HG03045 (cell line): ENCODE measurements around the gene GPR162.

Source experiments
- ATAC-seq: cut with Tn5 transposase; IDR thresholded peaks from one replicate; pipeline ENCODE4 v1.9.1; 2021; ENCODE audit warnings: mild to moderate bottlenecking, moderate library complexity; ENCODE audit not compliant: unreplicated experiment

The GPR162 gene

DNA sequence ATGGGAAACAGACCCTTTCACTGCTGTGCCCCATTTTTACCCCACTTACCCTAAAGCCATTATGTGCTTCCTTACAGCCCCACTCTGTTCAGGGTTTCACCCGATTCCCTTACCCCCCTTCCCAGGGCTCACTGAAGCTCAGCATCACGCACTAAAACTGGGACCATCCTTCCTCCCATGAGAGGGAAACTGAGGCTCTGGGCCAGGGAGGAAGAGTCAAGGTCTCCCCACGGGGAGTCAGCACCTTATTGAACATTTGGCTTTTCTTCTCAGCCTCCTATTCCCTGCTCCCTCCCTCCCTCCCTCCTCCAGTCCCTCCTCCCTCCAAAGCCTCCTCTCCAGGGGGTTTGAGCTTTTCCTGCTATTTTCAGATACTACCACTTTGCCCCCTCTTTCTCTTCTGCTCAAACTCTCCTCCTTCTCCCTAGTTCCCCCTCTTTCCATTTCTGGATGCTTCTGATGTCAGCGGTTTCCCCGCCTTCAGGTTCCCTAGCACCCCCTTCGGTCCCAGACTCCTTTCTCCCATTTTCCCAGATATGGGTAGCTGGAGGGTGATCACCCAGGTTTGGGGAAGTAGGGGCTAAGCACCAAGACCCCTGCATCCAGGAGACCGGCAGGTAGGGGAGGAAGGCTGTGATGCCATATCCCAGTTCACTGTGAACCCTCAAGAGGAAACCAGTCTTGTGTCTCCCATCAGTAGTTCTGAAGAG lies 960 bp downstream of the GPR162 start:
- no peak for ATAC-seq

DNA sequence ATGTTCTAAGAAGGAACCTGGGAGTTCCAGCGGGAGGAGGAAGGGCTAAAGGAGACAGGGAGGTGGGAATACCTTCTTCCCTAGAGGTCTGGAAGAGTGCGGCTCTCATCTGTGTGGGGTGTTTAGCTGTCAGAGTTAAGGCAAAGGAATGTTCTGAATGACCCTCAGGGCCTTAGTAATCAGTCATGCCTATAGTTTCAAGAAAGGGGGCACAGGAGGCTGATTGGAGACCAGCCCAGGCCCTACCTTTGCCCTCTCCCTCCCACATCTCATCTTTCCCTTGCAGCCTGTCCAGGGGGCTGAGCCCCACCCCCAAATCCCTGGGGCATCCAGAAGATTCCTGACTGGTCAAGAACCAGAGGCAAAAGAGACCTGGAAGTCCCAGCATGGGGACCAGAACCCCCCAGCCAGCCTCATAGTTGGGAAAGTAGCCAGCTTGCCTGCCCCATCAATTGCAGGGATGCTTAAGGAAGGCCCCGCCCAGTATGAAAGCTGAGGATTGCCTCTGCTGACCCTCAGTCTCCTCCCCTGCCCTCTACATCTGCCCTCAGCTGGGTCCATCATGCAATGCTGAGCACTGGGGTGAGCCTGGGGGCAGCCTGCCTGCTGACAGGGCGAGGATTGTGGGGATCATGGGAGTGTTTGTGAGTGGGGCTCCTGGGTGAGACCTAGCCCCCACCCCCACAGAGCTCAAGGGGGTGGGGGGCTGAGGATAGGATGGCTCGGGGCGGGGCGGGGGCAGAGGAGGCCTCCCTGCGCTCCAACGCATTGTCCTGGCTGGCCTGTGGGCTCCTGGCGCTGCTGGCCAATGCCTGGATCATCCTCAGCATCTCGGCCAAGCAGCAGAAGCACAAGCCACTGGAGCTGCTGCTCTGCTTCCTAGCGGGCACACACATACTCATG lies 1.8 kb downstream of the GPR162 start:
- ATAC-seq: no peak

DNA sequence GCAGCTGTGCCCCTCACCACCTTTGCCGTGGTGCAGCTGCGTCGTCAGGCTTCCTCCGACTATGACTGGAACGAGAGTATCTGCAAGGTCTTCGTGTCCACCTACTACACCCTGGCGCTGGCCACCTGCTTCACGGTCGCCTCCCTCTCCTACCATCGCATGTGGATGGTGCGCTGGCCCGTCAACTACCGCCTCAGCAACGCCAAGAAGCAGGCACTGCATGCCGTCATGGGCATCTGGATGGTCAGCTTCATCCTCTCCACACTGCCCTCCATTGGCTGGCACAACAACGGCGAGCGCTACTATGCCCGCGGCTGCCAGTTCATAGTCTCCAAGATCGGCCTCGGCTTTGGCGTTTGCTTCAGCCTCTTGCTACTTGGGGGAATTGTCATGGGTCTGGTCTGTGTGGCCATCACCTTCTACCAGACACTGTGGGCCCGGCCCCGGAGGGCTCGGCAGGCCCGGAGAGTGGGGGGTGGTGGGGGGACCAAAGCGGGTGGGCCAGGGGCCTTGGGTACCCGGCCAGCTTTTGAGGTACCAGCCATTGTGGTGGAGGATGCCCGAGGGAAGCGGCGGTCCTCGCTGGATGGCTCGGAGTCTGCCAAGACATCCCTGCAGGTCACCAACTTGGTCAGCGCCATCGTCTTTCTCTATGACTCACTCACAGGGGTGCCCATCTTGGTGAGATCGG lies 2.6 kb downstream of the GPR162 start:
- ATAC-seq: no peak

DNA sequence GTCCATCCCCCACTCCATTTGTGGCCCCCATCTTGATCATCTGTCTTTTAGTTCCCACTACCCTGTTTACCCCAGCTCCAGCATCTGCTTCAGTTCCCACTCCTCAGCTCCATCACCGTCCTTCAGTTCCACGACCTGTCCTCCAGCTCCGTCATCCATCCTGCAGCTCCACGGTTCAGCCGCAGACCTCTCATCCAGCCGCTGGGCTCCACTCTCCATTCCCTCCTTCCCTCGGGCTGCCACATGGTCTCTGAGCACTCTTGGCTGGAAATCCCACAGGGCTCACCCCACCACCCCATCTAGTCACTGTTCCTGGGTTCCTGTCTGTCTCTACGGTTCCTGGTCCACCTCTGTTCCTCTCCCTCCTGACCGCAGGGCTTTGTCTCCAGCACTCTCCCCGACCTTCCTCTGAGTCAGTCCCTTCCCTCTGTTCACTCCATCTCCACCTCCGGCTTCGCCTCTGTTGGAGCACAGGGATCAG lies 3.3 kb downstream of the GPR162 start:
- no peak for ATAC-seq

DNA sequence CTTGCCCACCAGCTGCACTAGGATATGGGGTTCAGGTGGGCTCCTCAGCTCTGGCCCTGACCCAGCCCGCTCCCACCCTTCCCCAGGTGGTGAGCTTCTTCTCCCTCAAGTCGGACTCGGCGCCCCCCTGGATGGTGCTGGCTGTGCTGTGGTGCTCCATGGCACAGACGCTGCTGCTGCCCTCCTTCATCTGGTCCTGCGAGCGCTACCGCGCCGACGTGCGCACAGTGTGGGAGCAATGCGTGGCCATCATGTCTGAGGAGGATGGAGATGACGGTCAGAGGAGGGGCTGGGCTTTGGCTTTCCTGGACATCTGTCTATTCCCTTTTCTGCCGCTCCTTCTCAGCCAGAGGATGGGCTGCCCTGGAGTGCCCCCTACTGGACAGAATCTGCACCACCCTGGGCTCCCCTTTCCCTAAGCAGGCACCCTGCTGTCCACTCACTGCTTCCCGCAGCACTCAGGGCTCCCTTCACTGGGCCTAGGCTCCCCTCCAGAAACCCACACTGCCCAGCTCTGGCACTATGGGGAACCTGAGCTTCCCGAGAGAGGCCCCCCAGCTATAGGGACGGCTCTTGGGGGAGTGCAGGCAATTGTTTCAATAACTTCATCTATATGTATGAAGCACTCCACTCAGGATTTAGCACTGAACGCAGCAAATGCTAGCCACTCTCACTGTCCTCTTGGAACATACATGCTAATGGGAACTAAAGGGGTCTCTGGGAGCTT lies 3.9 kb downstream of the GPR162 start:
- no peak for ATAC-seq

DNA sequence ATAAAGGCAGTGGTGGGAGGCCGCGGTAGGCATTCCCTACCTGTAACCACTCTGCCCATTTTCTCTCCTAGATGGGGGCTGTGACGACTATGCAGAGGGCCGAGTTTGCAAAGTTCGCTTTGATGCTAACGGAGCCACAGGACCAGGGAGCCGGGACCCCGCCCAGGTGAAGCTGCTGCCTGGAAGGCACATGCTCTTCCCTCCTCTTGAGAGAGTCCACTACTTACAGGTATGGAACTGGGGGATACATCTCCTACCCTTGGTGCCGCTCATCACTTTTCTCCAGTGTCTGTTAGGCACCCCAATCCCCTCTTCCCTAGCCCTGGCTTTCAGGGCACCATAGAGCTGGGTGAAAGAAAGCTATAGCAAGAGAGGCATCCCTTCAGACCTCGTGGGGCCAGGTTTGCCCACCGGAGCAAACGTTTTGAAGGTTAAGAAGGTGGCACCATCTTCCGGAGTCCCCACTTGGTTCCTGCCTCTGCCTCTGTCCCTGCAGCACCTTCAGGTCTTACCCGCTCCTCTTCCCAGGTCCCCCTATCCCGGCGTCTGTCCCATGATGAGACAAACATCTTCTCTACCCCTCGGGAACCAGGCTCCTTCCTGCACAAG lies 4.6 kb downstream of the GPR162 start:
- ATAC-seq: no peak

DNA sequence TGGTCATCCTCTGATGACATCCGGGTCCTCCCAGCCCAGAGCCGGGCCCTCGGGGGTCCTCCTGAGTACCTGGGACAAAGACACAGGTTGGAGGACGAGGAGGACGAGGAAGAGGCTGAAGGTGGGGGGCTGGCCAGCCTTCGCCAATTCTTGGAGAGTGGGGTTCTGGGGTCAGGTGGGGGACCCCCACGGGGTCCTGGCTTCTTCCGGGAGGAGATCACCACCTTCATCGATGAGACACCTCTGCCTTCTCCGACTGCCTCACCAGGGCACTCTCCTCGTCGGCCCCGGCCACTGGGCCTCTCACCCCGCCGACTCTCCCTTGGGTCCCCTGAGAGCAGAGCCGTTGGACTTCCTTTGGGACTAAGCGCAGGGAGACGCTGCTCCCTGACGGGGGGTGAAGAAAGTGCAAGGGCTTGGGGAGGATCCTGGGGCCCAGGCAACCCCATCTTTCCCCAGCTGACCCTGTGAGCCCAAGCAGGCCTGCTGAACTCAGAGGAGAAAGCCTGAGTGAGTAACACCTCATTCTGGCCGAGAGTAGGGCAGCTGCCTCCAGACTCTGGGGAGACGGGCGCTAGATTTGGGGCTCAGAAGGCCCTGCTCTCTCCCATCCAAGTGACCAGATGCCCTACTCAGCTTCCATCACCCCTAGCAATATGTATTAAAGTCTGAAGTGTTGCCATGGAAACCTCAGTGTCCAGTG lies 5.3 kb downstream of the GPR162 start:
- ATAC-seq: no peak

DNA sequence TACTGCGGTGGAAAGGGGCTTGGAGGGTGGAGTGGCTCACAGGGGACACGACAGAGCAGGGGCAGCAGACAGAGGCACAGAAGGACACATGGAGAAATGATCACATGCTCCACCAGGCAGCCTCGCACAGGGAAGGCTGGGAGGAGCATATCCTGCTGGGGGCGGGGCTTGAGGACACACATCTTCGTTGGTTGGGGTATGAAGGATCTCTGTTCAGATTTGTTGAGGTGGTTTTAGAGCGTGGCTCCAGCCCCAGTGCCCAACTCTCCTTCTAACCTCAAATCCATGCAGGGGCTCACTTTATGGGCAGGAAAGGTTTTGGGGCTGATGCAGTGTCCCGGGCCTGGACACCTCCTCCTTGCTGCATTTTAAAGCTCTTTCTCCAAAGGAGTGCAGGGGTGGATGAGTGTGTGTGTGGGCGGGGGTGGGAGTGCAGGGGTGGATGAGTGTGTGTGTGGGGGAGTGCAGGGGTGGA lies 5.9 kb downstream of the GPR162 start:
- ATAC-seq: no peak

DNA sequence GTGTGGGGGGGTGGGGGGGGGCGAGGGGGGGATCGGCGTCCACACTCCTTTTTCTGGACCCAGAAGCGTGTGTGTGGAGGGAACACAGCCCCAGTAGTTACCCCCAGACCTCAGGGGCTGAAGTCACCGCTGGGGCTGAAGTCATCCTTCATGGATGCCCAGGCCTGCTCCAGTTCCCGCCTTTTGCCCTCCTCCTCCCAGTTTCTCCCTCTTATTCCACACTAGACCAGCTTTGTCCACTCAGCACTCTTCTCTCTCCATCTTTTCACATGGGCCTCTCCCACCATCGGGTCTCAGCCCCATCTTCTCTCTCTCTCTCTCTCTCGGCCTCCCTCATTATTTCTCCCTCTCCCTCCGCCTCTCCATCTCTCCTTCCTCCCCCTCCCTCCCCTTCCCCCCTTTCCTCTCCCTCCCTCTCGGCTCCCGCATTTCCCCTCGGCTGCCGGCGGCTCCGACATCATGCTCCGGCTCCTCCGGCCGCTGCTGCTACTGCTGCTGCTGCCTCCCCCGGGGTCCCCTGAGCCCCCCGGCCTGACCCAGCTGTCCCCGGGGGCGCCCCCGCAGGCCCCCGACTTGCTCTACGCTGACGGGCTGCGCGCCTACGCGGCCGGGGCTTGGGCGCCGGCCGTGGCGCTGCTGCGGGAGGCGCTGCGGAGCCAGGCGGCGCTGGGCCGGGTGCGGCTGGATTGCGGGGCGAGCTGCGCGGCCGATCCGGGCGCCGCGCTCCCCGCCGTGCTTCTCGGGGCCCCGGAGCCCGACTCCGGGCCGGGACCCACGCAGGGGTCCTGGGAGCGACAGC lies 6.6 kb downstream of the GPR162 start, which contains the start of gene P3H3:
Gene P3H3 (plus strand): TSS at position 426 of the 799 bp plus-strand sequence. CDS start 34 bp downstream, at position 460.
- no peak for ATAC-seq

DNA sequence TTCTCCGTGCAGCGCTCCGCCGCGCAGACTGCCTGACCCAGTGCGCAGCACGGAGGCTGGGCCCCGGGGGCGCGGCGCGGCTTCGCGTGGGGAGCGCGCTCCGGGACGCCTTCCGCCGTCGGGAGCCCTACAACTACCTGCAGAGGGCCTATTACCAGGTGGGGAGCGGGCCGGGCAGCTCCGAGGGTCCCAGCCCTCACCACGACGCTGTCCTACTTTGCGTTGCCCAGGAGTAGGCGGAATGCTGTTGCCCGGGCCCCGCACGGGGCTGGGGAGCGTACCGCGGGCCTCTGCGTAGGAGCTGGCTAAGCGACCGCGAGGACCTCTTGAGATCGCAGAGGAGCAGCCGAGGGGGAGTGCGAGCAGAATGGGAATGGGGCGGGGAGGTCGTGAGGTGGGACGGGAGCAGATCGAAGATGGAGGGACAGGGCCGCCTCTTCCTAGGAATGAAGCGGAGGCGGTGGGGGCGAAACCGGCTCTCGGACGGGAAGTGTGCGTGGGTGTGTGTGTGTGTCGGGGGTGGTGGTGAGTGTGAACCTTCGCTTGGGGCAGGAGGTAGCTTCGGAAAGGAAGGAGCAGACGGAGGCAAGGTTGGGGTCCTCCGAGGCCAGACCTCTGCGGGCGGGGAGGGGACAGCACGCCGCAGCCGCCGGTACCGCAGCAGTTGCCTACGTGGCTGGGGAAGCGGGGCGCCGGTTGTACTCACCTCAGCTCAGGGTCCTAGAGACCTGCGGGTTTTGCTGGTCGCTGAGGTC lies 7.3 kb downstream of the GPR162 start:
- no peak for ATAC-seq

DNA sequence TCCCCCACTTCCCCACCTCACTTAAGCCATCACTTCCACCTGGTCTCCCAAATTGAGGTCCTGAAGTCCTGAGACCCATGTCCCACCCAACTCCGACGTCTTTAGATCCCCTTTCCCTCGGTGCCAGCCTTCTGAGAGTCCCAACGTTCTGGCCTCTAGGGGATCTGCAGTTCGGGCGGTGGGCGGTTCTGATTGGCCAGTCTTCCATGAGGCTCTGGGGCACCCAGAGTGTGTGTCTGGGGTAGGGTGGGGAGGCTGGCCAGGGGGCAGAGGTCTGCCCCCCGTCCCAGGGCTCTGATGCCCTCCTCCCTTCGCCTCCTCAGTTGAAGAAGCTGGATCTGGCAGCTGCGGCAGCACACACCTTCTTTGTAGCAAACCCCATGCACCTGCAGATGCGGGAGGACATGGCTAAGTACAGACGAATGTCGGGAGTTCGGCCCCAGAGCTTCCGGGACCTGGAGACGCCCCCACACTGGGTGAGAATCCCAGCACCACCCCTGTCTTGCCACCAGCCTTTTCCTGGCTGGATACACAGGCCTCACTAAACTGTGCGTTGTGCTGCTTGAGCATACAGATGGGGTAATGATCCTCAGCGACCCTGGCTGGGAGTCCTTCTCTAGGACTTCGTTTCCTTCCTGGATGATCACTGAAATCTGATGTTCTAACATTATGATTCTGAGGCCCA lies 8.1 kb downstream of the GPR162 start:
- no peak for ATAC-seq

DNA sequence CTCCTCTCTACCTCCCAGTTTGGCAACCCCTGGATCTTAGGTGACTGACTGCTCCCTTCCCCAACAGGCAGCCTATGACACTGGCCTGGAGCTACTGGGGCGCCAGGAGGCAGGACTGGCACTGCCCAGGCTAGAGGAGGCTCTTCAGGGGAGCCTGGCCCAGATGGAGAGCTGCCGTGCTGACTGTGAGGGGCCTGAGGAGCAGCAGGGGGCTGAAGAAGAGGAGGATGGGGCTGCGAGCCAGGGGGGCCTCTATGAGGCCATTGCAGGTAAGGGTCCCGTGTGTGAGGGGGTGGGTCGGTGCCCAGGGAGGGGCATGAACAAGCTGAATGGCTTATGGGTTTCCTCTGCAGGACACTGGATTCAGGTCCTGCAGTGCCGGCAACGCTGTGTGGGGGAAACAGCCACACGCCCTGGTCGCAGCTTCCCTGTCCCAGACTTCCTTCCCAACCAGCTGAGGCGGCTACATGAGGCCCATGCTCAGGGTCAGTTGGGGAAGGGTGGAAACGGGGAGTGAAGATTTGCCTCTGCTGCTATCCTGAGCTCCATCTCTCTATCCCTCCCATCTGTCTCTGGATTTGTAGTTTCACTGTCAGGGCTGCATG lies 8.8 kb downstream of the GPR162 start:
- no peak for ATAC-seq

DNA sequence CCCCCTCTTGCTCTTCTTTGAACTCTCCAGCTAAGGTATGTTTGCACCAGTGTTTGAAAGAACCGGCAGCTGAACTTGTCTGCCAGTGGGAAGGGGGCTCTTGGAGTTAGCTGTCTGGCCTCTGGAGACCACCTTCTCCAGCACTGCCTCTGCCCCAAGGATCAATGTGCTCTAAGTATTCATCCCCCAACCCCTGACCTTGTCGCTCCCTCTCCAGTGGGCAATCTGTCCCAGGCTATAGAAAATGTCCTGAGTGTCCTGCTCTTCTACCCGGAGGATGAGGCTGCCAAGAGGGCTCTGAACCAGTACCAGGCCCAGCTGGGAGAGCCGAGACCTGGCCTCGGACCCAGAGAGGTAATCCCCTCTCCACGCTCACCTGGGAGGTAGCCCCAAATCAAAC lies 9.4 kb downstream of the GPR162 start:
- ATAC-seq: no peak

DNA sequence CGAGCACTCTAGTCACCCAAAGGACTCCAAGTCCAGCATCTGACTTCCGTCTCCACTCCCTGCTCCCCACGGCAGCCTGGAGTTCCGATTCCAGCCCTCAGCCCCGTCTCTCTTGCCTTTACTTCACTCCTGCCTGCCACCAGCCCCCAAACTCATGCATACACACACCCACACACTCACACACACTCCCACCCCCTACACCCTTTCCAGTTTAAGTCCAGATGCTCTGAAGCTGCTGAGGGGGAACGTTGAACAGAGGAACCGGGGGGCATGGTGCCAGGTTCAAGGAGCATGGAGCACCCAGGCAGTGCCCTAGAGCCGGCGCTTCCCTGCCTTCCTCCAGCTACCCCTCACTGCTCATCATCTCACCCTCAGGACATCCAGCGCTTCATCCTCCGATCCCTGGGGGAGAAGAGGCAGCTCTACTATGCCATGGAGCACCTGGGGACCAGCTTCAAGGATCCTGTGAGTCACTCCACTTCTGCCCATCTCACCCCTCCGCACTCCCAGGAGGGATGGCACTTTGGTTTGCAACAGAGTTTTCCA lies 9.9 kb downstream of the GPR162 start:
- ATAC-seq: no peak

DNA sequence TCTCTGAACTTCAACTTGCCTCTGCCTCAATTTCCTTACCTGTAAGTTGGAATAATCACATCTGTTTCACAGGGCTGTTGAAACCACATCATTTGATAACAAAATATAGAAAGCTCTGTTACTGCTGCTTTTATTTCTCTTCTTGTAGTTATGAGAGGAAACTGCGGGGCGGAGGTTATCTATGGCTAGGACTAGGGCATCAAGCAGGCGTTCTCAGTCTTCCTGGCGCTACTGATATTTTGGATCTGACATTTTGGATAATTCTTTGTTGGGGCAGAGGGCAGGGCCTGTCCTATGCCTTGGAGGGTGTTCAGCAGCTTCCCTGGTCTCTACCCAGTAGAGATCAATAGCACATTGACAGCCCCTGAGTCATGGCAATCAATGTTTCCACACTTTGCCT lies 10.5 kb downstream of the GPR162 start:
- ATAC-seq: no peak

DNA sequence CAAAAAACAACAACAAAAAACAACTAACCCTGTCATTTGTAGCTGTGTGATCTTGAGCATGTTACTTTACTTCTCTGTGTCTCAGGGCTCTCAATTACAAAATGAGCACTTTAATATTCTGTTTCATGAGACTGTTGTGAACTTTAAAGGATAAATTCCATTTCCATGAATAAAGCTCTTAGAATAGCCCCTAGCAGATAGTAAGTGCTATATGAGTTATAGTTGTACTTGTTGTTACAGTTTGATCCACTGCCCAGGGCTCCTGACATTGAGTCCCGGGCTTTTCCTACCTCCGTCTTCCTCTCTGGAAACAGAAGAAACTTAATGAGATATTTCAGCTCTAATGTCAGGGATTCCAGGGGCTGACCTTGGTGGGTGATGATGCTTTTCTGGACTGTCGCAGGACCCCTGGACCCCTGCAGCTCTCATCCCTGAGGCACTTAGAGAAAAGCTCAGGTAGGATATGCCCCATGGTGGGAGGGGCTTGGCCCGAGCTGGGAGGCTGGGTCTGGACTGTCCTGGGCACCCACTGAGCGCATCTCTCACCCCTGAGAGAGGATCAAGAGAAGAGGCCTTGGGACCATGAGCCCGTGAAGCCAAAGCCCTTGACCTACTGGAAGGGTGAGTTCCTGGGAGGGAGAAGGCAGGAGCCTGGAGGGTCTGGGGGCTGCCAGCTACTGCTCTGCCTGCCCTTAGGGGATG lies 11.7 kb downstream of the GPR162 start:
- ATAC-seq: no peak
